Tibial nerve (tissue), 4 donors: Measurements from ENCODE around the gene LAMB4.

Source experiments
- CTCF ChIP-seq, 5 experiments: fragments of 200-600 bp in 3 of 5; fragments of 450-650 bp in 2 of 5; sonication (generic) in 3 of 5; IDR thresholded peaks; one replicate each; pipeline ENCODE4 v1.5.1; 2016 to 2019; ENCODE audit warnings: antibody characterized with exemption in 5 of 5, mild to moderate bottlenecking in 3 of 5, moderate library complexity in 2 of 5
- EP300 ChIP-seq, 2 donors: sonication (generic); formaldehyde crosslinking; IDR thresholded peaks; one replicate each; pipeline ENCODE4 v1.6.1; 2017; ENCODE audit warnings: antibody characterized with exemption in 2 of 2, mild to moderate bottlenecking in 1 of 2
- POLR2A ChIP-seq, 2 donors: fragments of 450-650 bp; IDR thresholded peaks; one replicate each; pipeline ENCODE4 v1.6.1; 2017; ENCODE audit warnings: antibody characterized with exemption in 2 of 2, mild to moderate bottlenecking in 2 of 2, moderate library complexity in 2 of 2

GRCh38 chr7:108004220-108005142 is 125.7 kb downstream of the LAMB4 start:
- TF ChIP-seq POLR2A (IDR thresholded peaks at IDR 0.05) (no peak), CTCF (IDR thresholded peaks at IDR 0.05) (no peak), EP300 (IDR thresholded peaks at IDR 0.05) (no peak)
